Hepatocyte (in vitro differentiated cells): ENCODE results near the gene PRSS27.

Source experiments
- CTCF ChIP-seq: fragments of 200-600 bp; sonication (generic); IDR thresholded peaks from 2 replicates; pipeline ENCODE4 v1.5.1; 2016; ENCODE audit warnings: antibody characterized with exemption, mild to moderate bottlenecking; ENCODE audit not compliant: poor library complexity
- EZH2 ChIP-seq: fragments of 200-600 bp; sonication (generic); IDR thresholded peaks from 2 replicates; pipeline ENCODE4 v1.6.1; 2016; ENCODE audit warnings: antibody characterized with exemption, mild to moderate bottlenecking, borderline replicate concordance
- EZH2phosphoT487 ChIP-seq: fragments of 200-600 bp; sonication (generic); IDR thresholded peaks from one replicate; pipeline ENCODE4 v1.6.1; 2018; ENCODE audit warnings: antibody characterized with exemption, mild to moderate bottlenecking, low read depth, moderate library complexity; ENCODE audit not compliant: unreplicated experiment, severe bottlenecking

GRCh38 chr16:2671741-2672140 lies 48.3 kb downstream of the PRSS27 start:
- TF ChIP-seq CTCF: no peak
- no peak for TF ChIP-seq EZH2
- TF ChIP-seq EZH2phosphoT487: no peak
